Ascending aorta (tissue), 2 donors: ENCODE measurements around the gene XG. TPM values are rescaled to one million over a fixed set of nuclear protein-coding genes. Genes with fewer than 3 reads are reported as not detected.
"Not testable (repeated sequence)": the region's sequence is repeated elsewhere in the genome, so short reads cannot be mapped to it uniquely, and the experiment has no call there.

Experiments used
- DNase-seq, 2 donors: peaks; one replicate each; pipeline ENCODE4 v3.0.0-alpha.2; 2019; ENCODE audit warnings: low spot score in 2 of 2
- H3K27ac ChIP-seq, 2 donors: fragments of 200-600 bp; sonication (generic); one replicate each; pipeline ENCODE4 v1.5.1; 2016 to 2017; ENCODE audit warnings: mild to moderate bottlenecking in 1 of 2
- H3K27me3 ChIP-seq: fragments of 200-600 bp; sonication (generic); one replicate; pipeline ENCODE4 v1.5.1; 2017
- H3K36me3 ChIP-seq, 2 donors: fragments of 200-600 bp; sonication (generic); one replicate each; pipeline ENCODE4 v1.5.1; 2016
- H3K4me1 ChIP-seq, 2 donors: fragments of 200-600 bp; sonication (generic); one replicate each; pipeline ENCODE4 v1.5.1; 2016 to 2017; ENCODE audit warnings: mild to moderate bottlenecking in 1 of 2
- H3K4me3 ChIP-seq, 2 donors: fragments of 200-600 bp; sonication (generic); one replicate each; pipeline ENCODE4 v1.5.1; 2016 to 2017; ENCODE audit warnings: mild to moderate bottlenecking in 1 of 2
- H3K9me3 ChIP-seq, 2 donors: fragments of 200-600 bp; sonication (generic); one replicate each; pipeline ENCODE4 v1.5.1; 2016
- intact Hi-C: fragments of 100-400 bp; cut with DNase I; formaldehyde crosslinking; loops from one replicate; pipeline ENCODE4 v1.15.1; 2023
- total RNA-seq: library from RNA; depleted of rRNA; stranded (reverse); fragments of >200 nt; gene quantifications from one replicate; pipeline ENCODE4 v1.1.0, GENCODE V29; 2016
- TF ChIP-seq, protein P1 (sequence below), 3 experiments: fragments of 200-600 bp in 2 of 3; fragments of 450-650 bp in 1 of 3; sonication (generic) in 2 of 3; IDR thresholded peaks; one replicate each; pipeline ENCODE4 v1.5.1; 2016 to 2019; ENCODE audit warnings: antibody characterized with exemption in 3 of 3, mild to moderate bottlenecking in 1 of 3, moderate library complexity in 1 of 3

The XG gene
- total RNA-seq, 1 donor from 2014 or later, result 1.3 TPM

DNA sequence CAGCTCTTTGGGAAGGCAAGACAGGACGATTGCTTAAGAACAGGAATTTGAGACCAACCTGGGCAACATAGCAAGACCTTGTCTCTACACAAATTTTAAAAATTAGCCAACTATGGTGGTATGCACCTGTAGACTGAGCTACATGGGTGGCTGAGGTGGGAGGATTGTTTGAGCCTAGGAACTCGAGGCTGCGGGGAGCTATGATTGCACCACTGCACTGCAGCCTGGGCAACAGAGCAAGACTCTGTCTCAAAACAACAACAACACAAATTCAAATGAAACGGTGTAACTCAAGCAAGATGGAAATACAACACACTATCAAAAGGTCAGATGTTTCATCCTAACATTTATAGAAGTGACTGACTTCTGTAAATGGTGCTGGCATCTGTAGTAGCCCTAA, 37.1 kb downstream of the XG start:
- DNase-seq, result no peak
- no peak overlapping the region for H3K27ac ChIP-seq
- no peaks in the 10 kb centered on the region for H3K9me3 ChIP-seq
- no peak overlapping the region for H3K4me3 ChIP-seq
- no peaks in the 10 kb centered on the region for H3K36me3 ChIP-seq
- H3K4me1 ChIP-seq, result no peaks in the 10 kb centered on the region
- TF ChIP-seq, protein P1, sequence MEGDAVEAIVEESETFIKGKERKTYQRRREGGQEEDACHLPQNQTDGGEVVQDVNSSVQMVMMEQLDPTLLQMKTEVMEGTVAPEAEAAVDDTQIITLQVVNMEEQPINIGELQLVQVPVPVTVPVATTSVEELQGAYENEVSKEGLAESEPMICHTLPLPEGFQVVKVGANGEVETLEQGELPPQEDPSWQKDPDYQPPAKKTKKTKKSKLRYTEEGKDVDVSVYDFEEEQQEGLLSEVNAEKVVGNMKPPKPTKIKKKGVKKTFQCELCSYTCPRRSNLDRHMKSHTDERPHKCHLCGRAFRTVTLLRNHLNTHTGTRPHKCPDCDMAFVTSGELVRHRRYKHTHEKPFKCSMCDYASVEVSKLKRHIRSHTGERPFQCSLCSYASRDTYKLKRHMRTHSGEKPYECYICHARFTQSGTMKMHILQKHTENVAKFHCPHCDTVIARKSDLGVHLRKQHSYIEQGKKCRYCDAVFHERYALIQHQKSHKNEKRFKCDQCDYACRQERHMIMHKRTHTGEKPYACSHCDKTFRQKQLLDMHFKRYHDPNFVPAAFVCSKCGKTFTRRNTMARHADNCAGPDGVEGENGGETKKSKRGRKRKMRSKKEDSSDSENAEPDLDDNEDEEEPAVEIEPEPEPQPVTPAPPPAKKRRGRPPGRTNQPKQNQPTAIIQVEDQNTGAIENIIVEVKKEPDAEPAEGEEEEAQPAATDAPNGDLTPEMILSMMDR (IDR thresholded peaks at IDR 0.05), result no peak
- H3K27me3 ChIP-seq, result no peaks in the 10 kb centered on the region
- intact Hi-C loops, result no loop called here

DNA sequence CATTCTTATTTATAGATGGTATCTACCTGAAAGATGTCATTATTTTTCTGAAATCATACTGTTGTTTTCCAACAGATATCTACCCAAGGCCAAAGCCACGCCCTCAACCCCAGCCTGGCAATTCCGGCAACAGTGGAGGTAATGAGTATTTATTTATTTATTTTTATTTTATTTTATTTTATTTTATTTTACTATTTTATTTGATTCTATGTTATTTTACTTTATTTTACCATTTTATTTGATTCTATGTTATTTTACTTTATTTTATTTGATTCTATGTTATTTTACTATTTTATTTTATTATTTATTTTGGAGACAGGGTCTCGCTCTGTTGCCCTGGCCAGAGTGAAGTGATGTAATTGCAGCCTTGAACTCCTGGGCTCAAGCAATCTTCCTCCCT, 37.7 kb downstream of the XG start:
- TF ChIP-seq, protein P1 (IDR thresholded peaks at IDR 0.05), result no peak
- intact Hi-C loops, result no loop called here
- H3K27ac ChIP-seq, result no peak overlapping the region
- no peaks in the 10 kb centered on the region for H3K9me3 ChIP-seq
- no peaks in the 10 kb centered on the region for H3K36me3 ChIP-seq
- no peaks in the 10 kb centered on the region for H3K27me3 ChIP-seq
- no peak overlapping the region for H3K4me3 ChIP-seq
- no peak for DNase-seq
- no peaks in the 10 kb centered on the region for H3K4me1 ChIP-seq

DNA sequence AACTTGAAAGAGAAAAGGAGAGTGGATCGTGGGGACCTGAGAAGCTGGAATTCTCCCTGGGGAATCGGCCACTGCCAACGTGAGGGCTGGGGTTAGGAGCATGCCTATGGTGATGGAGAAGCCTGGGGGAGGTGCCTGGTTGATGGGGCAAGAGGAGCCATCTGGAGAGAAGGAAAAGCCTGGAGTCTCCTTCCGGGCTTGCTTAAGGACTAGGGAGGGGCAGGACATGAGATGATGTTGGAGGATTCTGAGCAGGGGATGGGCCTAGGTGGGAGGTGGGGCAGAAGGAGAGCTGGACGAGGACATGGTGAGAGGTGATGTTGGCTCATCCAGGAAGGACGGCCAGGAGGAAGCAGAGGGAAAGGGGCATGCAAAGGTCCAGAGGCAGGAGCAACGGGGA, 41.9 kb downstream of the XG start:
- no peak overlapping the region for H3K4me3 ChIP-seq
- H3K9me3 ChIP-seq, result no peaks in the 10 kb centered on the region
- H3K27me3 ChIP-seq, result no peaks in the 10 kb centered on the region
- no peaks in the 10 kb centered on the region for H3K4me1 ChIP-seq
- no peak for DNase-seq
- H3K36me3 ChIP-seq, result no peaks in the 10 kb centered on the region
- no peak overlapping the region for H3K27ac ChIP-seq
- TF ChIP-seq, protein P1 (IDR thresholded peaks at IDR 0.05), result no peak
- intact Hi-C loops, result no loop called here

DNA sequence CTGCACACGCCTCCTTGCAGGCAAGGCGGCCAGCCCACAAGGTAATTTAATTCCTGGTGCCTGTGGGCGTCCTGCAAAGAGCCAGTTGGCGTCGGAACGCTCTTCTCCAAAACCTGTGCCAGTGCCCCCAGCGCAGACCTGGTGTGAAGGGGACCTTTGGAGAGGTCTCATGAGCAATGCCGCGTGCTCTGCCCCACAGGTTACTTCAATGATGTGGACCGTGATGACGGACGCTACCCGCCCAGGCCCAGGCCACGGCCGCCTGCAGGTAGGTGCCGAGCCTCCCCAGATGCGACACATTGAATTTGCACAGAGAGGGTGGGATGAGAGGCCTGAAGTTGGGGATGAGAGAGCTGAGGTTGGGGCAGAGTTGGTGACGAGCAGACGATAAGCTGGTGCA, 42.5 kb downstream of the XG start:
- H3K9me3 ChIP-seq, result no peaks in the 10 kb centered on the region
- H3K4me3 ChIP-seq, result no peak overlapping the region
- intact Hi-C loops, result no loop called here
- no peak overlapping the region for H3K27ac ChIP-seq
- TF ChIP-seq, protein P1 (IDR thresholded peaks at IDR 0.05), result no peak
- peak in 1 of 2 donors; percentile 49 for DNase-seq
- H3K27me3 ChIP-seq, result no peaks in the 10 kb centered on the region
- H3K36me3 ChIP-seq, result no peaks in the 10 kb centered on the region
- no peaks in the 10 kb centered on the region for H3K4me1 ChIP-seq

DNA sequence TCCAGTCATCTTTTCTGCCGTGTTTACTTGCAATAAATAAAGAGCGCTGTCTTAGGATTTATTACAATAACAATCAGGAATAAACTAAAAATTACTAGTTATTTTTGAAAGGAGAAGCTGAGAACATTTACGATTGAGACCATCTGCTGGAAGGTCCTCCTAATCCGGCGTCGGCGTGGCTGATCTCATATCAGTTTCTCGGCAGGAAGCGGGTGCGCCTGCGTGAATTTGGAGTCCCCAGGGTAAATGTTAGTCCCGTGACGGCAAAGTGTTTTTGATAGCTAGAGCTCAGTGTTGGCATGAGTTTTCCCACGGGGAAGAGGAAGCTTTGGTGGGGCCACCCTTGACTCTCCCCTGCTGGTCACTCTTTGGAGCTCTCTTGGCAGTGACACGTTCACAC, 45.0 kb downstream of the XG start:
- H3K27me3 ChIP-seq, H3K36me3 ChIP-seq, H3K4me1 ChIP-seq, H3K9me3 ChIP-seq, intact Hi-C loops, H3K27ac ChIP-seq, H3K4me3 ChIP-seq: not testable (repeated sequence)
- DNase-seq, result peak in 1 of 2 donors; percentile 12

DNA sequence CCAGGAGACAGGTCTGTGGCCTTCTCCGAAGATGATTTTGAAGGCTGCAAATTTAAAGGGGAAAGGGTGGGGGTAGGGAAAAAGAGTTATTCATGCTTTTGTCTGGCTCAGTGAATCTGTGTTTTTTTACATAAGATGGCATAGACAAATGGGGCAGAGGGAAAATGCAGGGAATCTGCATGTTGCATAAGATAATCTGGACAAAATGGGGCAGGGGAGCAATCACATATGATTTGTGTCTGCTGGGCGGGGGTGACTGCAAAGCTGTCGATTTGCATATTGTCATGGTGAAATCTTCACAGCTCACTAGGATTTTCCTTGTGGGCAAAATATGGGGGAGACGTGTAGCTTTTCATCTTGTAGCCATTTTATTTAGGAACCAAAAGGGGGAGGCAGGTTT, 47.5 kb downstream of the XG start:
- TF ChIP-seq, protein P1 (IDR thresholded peaks at IDR 0.05), result no peak
- H3K9me3 ChIP-seq, result no peaks in the 10 kb centered on the region
- DNase-seq, result peak in 1 of 2 donors; percentile 15
- H3K27me3 ChIP-seq, result no peaks in the 10 kb centered on the region
- no peaks in the 10 kb centered on the region for H3K4me1 ChIP-seq
- H3K27ac ChIP-seq, result no peak overlapping the region
- no peaks in the 10 kb centered on the region for H3K36me3 ChIP-seq
- intact Hi-C loops, result no loop called here
- H3K4me3 ChIP-seq, result no peak overlapping the region

DNA sequence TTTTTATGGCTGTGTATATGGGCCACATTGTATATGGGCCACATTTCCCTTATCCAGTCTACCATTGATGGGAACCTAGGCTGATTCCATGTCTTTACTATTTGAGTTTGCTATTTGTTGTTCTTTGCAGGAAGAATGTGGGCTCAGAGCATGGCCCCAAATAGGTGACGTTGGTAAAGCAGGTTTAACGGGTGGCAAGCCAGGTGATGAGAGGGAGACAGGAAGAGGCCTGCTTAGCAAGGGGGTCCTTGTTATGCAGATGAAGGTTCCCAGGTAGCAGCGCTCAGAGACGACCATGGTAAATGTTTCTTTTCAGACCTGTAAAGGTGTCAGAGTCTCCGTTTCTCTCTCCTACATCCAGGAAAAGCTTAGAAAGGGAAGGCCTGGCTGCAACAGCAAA, 48.1 kb downstream of the XG start:
- H3K4me3 ChIP-seq, H3K36me3 ChIP-seq, H3K9me3 ChIP-seq, H3K27me3 ChIP-seq, H3K27ac ChIP-seq, H3K4me1 ChIP-seq: not testable (repeated sequence)
- intact Hi-C loops, result loop anchor here (10.0 kb wide), 1 partner anchor 105 kb away; the partner anchor contains the start of gene CD99
- peak in 1 of 2 donors; percentile 24 for DNase-seq
